ENCODE data around the gene KRIT1.

DNA sequence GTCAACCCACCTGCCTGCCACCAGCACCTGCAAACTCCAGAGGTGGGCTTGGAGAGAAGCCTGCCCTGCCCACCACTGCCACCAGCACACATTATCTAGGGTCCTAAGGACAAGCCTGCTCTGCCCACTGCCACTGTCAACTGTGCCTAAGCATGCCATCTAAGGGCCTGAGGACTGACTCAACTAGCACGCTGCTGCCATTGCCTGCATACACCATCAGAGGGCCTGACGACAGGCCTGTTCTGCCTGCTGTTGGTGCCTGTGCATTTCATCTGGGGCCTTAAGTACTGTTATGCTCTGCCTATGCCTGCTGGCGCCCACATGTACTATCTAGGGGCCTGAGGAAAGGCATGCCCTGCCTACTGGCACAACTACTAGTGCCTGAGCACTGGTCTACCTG, 39.7 kb downstream of the KRIT1 start:
- TF ChIP-seq, protein P1, sequence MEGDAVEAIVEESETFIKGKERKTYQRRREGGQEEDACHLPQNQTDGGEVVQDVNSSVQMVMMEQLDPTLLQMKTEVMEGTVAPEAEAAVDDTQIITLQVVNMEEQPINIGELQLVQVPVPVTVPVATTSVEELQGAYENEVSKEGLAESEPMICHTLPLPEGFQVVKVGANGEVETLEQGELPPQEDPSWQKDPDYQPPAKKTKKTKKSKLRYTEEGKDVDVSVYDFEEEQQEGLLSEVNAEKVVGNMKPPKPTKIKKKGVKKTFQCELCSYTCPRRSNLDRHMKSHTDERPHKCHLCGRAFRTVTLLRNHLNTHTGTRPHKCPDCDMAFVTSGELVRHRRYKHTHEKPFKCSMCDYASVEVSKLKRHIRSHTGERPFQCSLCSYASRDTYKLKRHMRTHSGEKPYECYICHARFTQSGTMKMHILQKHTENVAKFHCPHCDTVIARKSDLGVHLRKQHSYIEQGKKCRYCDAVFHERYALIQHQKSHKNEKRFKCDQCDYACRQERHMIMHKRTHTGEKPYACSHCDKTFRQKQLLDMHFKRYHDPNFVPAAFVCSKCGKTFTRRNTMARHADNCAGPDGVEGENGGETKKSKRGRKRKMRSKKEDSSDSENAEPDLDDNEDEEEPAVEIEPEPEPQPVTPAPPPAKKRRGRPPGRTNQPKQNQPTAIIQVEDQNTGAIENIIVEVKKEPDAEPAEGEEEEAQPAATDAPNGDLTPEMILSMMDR (IDR thresholded peaks at IDR 0.05; ENCODE audit: borderline replicate concordance, extremely low read depth, low read length, poor library complexity, severe bottlenecking), result no peak
- no peak for TF ChIP-seq EZH2 (IDR thresholded peaks at IDR 0.05; ENCODE audit: borderline replicate concordance, low read depth, low read length, severe bottlenecking)

Data from DND-41 (cell line).